BJ (cell line): ENCODE results near the gene PSEN2. TPM values are rescaled to one million over a fixed set of nuclear protein-coding genes. Genes with fewer than 3 reads are reported as not detected.

Source experiments
- CTCF ChIA-PET: fragments of 350-600 bp; formaldehyde crosslinking; extraction: SDS; loops from one replicate; lab custom pipeline; 2021; ENCODE audit warnings: antibody characterized with exemption, inconsistent platforms; lab: Yijun Ruan, JAX
- POLR2A ChIA-PET: fragments of 300-600 bp; sonication (Branson Sonifier 250); formaldehyde crosslinking; extraction: SDS; loops from one replicate; lab custom pipeline; 2021; ENCODE audit warnings: antibody characterized with exemption; lab: Charles Lee
- DNase-seq: peaks from one replicate; pipeline ENCODE4 v3.0.0-alpha.2; 2011; ENCODE audit warnings: low read depth
- H3K27me3 ChIP-seq: 2 replicates; pipeline ENCODE4 v1.6.0; 2011; ENCODE audit warnings: low read length; ENCODE audit not compliant: control insufficient read depth, insufficient read depth
- H3K36me3 ChIP-seq: 2 replicates; pipeline ENCODE4 v1.5.1; 2011; ENCODE audit warnings: low read length; ENCODE audit not compliant: control insufficient read depth, insufficient read depth
- H3K4me3 ChIP-seq: 2 replicates; pipeline ENCODE4 v1.5.1; 2011; ENCODE audit warnings: low read depth, mild to moderate bottlenecking, control low read depth, low read length
- CTCF ChIP-seq: IDR thresholded peaks from 2 replicates; pipeline ENCODE4 v1.5.1; 2011; ENCODE audit warnings: low read depth, mild to moderate bottlenecking, control low read depth, inconsistent platforms, low read length, moderate library complexity; ENCODE audit not compliant: insufficient read depth
- polyA plus RNA-seq: library from polyadenylated mRNA; depleted of rRNA; stranded (reverse); fragments of >200 nt; gene quantifications from 2 replicates; pipeline ENCODE4 v1.2.3, GENCODE V29; 2011

The PSEN2 gene
- polyA plus RNA-seq, 1 experiment = 32.1 TPM

DNA sequence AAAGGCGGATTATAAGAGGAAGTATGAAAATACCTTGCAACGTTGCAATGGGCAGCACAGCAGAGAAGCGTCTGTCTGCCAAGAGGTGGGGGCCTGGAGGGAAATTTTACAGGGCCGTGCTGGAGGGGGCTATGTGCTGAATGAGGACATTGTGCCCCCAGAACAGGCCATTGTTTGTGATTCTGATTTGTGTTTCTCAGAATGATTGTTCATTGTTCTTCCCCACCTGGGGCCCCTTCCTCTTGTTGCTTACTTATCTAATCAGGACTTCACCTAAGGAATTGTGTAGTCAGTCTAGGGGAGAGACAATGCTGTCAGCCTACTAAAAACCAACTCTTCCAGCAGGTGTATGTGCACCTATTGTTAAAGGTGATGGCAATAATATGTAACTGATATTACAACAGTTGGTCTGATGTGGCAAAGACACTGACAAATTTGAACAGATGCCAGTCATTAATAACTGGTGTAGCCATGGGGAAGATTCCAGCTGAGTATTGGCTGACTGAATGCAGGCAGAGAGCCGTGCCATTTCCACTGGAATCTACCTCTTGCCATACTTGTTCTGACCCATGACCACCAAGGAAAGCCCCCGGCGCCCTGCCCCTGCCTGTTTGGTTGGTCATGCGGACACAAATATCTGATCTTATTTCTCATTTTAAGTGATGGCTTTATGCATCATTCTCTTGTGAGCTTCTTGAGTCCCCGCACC is 45.2 kb upstream of the PSEN2 start:
- Histone ChIP-seq H3K4me3 (no peak overlapping the region), H3K36me3 (no peaks in the 10 kb centered on the region), H3K27me3 (no peaks in the 10 kb centered on the region)
- no peak for DNase-seq
- POLR2A ChIA-PET = no interaction called here
- CTCF ChIA-PET = interaction anchor here (1.5 to 9.5 kb wide), 4 partner anchors 145 to 200 kb away, joined by 4 to 126 read pairs (median 9); no protein-coding TSS in a partner anchor
- no peak for TF ChIP-seq CTCF

- POLR2A ChIA-PET = no interaction called here
- TF ChIP-seq CTCF = no peak
- no peaks in the 10 kb centered on the region for H3K27me3 ChIP-seq
- H3K36me3 ChIP-seq = no peaks in the 10 kb centered on the region
- H3K4me3 ChIP-seq = no peak overlapping the region
- no peak for DNase-seq
- CTCF ChIA-PET = interaction anchor here (1.5 to 9.5 kb wide), 5 partner anchors 146 to 200 kb away, joined by 4 to 126 read pairs (median 9); no protein-coding TSS in a partner anchor
These were observed 44.7 kb upstream of the PSEN2 start for GRCh38 chr1:226825746-226826100.

- ChIA-PET CTCF (interaction anchor here (0.6 to 9.5 kb wide), 18 partner anchors 11 to 279 kb away, joined by 3 to 126 read pairs (median 4); partner anchors contain the start of gene ITPKB), POLR2A (no interaction called here)
- H3K4me3 ChIP-seq = no peak overlapping the region
- H3K36me3 ChIP-seq = no peaks in the 10 kb centered on the region
- no peaks in the 10 kb centered on the region for H3K27me3 ChIP-seq
- TF ChIP-seq CTCF = no peak
- no peak for DNase-seq
These were observed 43.7 kb upstream of the PSEN2 start for GRCh38 chr1:226826479-226827261.

DNA sequence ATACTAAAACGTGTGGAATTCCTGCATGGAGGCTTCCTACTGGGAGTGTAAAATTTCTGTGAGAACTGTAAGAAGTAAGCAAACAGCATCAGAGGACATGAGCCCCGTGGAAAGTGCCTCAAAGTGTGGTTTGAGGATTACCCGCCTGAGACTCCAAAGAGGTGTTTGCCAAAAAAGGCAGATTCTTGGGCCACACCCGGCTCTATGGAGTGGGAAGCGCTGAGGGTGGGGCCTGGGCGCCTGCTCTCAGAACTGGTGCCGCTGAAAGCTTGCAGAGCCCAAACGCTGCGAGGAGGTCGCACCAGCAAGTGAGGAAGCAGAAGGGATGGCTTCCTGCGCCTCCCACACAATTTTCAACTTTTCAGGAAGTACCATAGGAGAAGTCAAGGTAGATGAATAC is 43.0 kb upstream of the PSEN2 start:
- POLR2A ChIA-PET = no interaction called here
- no peak for DNase-seq
- no peak overlapping the region for H3K4me3 ChIP-seq

More for the DNA sequence above, 43.0 kb upstream of the PSEN2 start:
- no peaks in the 10 kb centered on the region for H3K27me3 ChIP-seq
- TF ChIP-seq CTCF = no peak
- no peaks in the 10 kb centered on the region for H3K36me3 ChIP-seq
- CTCF ChIA-PET = interaction anchor here (0.8 to 9.5 kb wide), 20 partner anchors 11 to 280 kb away, joined by 3 to 126 read pairs (median 6); no protein-coding TSS in a partner anchor
